ENCODE data around the gene COP1.

COP1 gene

GRCh38 chr1:176225911-176226310, 18.8 kb upstream of the COP1 start:
- TF ChIP-seq, protein P1, sequence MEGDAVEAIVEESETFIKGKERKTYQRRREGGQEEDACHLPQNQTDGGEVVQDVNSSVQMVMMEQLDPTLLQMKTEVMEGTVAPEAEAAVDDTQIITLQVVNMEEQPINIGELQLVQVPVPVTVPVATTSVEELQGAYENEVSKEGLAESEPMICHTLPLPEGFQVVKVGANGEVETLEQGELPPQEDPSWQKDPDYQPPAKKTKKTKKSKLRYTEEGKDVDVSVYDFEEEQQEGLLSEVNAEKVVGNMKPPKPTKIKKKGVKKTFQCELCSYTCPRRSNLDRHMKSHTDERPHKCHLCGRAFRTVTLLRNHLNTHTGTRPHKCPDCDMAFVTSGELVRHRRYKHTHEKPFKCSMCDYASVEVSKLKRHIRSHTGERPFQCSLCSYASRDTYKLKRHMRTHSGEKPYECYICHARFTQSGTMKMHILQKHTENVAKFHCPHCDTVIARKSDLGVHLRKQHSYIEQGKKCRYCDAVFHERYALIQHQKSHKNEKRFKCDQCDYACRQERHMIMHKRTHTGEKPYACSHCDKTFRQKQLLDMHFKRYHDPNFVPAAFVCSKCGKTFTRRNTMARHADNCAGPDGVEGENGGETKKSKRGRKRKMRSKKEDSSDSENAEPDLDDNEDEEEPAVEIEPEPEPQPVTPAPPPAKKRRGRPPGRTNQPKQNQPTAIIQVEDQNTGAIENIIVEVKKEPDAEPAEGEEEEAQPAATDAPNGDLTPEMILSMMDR (conservative IDR thresholded peaks at IDR 0.05; ENCODE audit: control insufficient read depth, insufficient read depth, low read depth, low read length): no peak
- H3K4me3 ChIP-seq (ENCODE audit: control insufficient read depth, low read depth, low read length): no peak overlapping the region
- no peak for DNase-seq (ENCODE audit: low read depth)

DNA sequence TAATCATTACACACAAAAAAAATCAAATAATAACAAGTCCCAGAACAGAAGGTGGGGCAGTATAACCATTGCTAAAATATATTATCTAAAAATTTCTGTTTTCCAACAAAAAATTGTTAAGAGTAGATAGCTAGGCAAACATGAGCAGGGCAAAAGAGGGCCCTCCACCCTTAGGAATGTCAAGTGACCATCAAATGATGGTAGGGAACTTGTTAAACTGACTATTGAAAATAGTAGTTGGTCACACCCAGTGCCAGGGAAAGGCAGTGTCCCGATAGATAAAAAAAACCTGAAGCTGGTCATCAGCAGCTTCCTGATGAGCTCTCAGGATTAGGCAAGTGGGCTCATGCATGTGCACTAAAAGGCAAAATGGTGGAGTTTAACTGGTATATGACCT, 18.4 kb upstream of the COP1 start:
- TF ChIP-seq, protein P1 (conservative IDR thresholded peaks at IDR 0.05; ENCODE audit: control insufficient read depth, insufficient read depth, low read depth, low read length): no peak
- no peak for DNase-seq (ENCODE audit: low read depth)
- H3K4me3 ChIP-seq (ENCODE audit: control insufficient read depth, low read depth, low read length): no peak overlapping the region

GRCh38 chr1:176222196-176222595, 15.1 kb upstream of the COP1 start:
- DNase-seq (ENCODE audit: low read depth): peak; percentile 17
- TF ChIP-seq, protein P1 (conservative IDR thresholded peaks at IDR 0.05; ENCODE audit: control insufficient read depth, insufficient read depth, low read depth, low read length): no peak
- H3K4me3 ChIP-seq (ENCODE audit: control insufficient read depth, low read depth, low read length): no peak overlapping the region

DNA sequence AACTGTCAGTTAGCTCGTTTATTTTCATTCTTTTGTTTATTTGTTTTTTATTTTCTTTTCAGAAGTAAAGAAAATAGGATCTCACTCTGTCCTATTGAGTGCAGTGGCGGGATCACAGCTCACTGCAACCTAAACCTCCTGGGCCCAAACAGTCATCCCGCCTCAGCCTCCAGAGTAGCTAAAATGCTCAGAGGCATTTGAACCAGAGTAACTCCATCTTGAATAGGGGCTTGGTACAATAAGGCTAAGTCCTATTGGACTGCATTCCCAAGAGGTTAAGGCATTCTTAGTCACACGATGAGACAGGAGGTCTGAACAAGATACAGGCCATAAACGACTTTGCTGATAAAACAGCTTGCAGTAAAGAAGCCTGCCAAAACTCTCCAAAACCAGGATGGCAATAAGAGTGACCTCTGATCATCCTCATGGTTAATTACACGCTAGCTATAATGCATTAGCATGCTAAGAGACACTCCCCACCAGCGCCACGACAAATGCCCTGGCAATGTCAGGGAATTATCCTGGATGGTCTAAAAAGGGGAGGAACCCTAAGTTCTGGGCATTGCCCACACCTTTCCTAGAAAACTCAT, 13.1 kb upstream of the COP1 start:
- DNase-seq (ENCODE audit: low read depth): no peak
- TF ChIP-seq, protein P1 (conservative IDR thresholded peaks at IDR 0.05; ENCODE audit: control insufficient read depth, insufficient read depth, low read depth, low read length): no peak
- no peak overlapping the region for H3K4me3 ChIP-seq (ENCODE audit: control insufficient read depth, low read depth, low read length)

- TF ChIP-seq, protein P1 (conservative IDR thresholded peaks at IDR 0.05; ENCODE audit: control insufficient read depth, insufficient read depth, low read depth, low read length): no peak
- no peak for DNase-seq (ENCODE audit: low read depth)
- H3K4me3 ChIP-seq (ENCODE audit: control insufficient read depth, low read depth, low read length): no peak overlapping the region
These were observed 10.5 kb upstream of the COP1 start for GRCh38 chr1:176217461-176218099.

- no peak overlapping the region for H3K4me3 ChIP-seq (ENCODE audit: control insufficient read depth, low read depth, low read length)
- TF ChIP-seq, protein P1 (conservative IDR thresholded peaks at IDR 0.05; ENCODE audit: control insufficient read depth, insufficient read depth, low read depth, low read length): no peak
- no peak for DNase-seq (ENCODE audit: low read depth)
These were observed 8.9 kb upstream of the COP1 start for GRCh38 chr1:176216031-176216430.
